LNCaP clone FGC (cell line): ENCODE measurements around the gene SLAMF9.
"Not testable (repeated sequence)": the region's sequence is repeated elsewhere in the genome, so short reads cannot be mapped to it uniquely, and the experiment has no call there.

Experiments used
- DNase-seq: peaks from one replicate; pipeline ENCODE4 v3.0.0-alpha.2; 2011; ENCODE audit warnings: low read depth
- H3K4me3 ChIP-seq: 2 replicates; pipeline ENCODE4 v1.5.1; 2011; ENCODE audit warnings: mild to moderate bottlenecking, low read depth, low read length, control low read depth
- TF ChIP-seq, protein P1 (sequence below): IDR thresholded peaks from 2 replicates; pipeline ENCODE4 v1.5.1; 2012; ENCODE audit warnings: mild to moderate bottlenecking; ENCODE audit not compliant: control insufficient read depth, insufficient read depth; ENCODE audit errors: extremely low read depth

Gene SLAMF9

DNA sequence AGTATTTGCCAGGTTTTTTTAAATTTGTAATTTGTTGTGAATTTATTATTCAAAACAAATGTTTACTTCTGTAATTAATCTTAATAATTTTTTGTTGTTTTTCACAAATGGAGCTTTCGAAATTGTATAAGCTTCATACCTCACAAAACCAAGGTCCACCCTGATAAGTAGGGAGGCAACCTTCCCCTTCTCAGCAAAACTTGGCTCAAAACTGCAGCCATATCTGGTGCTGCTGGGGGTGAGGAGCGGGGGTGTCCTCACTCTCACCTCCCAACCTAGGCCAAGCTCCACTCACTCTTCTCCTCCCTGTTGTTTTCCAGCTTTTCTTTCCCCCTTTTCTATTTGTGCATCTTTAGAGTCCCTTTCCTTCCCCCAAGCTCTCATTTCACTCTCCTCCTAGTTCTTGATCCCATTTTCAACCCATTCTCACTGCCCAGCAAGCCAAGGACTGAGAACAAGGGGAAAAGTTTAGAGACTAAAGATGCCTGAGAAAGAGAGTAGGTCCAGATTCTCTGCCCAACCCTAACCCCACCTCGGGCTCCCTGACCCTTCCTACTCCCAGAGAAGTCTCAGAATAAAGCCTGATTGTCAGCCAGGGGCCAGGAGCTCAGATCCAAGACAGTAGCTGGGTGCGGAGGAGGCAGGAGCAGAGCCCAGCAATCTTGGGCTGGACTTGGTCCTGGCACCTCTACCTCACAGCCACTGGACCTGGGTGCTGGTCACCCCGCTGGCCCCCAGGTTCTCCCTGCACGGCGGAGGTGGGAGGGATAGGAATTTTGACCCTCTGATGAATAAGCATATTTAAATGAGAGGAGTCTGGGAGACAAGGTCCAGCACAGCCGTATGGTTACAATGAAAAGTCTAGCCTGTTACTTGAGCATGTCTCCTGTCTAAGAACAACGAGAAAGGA is 45.8 kb downstream of the SLAMF9 start:
- no peak for DNase-seq
- no peak overlapping the region for H3K4me3 ChIP-seq
- TF ChIP-seq, protein P1, sequence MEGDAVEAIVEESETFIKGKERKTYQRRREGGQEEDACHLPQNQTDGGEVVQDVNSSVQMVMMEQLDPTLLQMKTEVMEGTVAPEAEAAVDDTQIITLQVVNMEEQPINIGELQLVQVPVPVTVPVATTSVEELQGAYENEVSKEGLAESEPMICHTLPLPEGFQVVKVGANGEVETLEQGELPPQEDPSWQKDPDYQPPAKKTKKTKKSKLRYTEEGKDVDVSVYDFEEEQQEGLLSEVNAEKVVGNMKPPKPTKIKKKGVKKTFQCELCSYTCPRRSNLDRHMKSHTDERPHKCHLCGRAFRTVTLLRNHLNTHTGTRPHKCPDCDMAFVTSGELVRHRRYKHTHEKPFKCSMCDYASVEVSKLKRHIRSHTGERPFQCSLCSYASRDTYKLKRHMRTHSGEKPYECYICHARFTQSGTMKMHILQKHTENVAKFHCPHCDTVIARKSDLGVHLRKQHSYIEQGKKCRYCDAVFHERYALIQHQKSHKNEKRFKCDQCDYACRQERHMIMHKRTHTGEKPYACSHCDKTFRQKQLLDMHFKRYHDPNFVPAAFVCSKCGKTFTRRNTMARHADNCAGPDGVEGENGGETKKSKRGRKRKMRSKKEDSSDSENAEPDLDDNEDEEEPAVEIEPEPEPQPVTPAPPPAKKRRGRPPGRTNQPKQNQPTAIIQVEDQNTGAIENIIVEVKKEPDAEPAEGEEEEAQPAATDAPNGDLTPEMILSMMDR = no peak

DNA sequence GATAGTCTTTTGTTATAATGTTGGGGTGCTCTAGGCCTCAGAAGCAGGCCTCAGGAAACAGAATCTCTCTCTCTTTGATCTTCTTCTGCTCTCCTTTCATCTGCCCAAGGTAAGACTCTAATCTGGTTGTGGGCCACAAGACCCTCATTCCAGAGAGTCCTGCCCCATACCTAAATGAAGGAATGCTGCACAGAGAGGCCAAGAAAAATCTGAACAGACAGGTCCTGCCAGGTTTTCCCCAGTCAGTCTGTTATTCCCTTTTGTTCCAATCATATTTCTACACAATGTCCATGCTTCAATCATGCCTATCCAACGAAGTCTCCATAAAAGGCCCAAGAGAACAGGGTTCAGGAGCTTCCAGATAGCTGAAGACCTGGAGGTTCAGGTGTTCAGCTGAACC is 47.1 kb downstream of the SLAMF9 start:
- H3K4me3 ChIP-seq = no peak overlapping the region
- TF ChIP-seq, protein P1 = no peak
- no peak for DNase-seq

DNA sequence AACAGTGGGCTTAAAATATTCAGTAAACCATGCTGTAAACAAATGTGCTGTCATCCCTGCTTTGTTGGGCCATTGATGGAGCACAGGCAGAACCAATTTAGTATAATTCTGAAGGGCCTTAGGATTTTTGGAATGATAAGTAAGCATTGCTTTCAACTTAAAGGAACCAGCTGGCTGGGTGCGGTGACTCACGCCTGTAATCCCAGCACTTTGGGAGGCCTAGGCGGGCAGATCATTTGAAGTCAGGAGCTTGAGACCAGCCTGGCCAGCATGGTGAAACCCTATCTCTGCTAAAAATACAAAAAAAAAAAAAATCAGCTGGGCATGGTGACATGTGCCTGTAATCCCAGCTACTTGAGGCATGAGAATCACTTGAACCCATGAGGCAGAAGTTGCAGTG is 50.0 kb downstream of the SLAMF9 start:
- not testable (repeated sequence) for H3K4me3 ChIP-seq, DNase-seq

- no peak overlapping the region for H3K4me3 ChIP-seq
- no peak for DNase-seq
These were observed 51.5 kb downstream of the SLAMF9 start for GRCh38 chr1:159902541-159902940.

More at GRCh38 chr1:159902541-159902940, 51.5 kb downstream of the SLAMF9 start:
- TF ChIP-seq, protein P1 = no peak
